OCI-LY7 (cell line): Measurements from ENCODE around the gene SLN.

ENCODE experiments used
- CTCF ChIP-seq: fragments of 200-600 bp; sonication (generic); conservative IDR thresholded peaks from 2 replicates; pipeline ENCODE4 v1.5.1; 2014; ENCODE audit warnings: mild to moderate bottlenecking, antibody characterized with exemption, low read length, moderate library complexity, mixed read lengths
- EZH2phosphoT487 ChIP-seq: fragments of 200-600 bp; sonication (generic); IDR thresholded peaks from 2 replicates; pipeline ENCODE4 v1.6.1; 2018; ENCODE audit warnings: low read depth, borderline replicate concordance, mild to moderate bottlenecking, mixed run types, antibody characterized with exemption, low read length, moderate library complexity, mixed read lengths

- TF ChIP-seq CTCF (peak; percentile 85), EZH2phosphoT487 (no peak)
These were observed 22.3 kb downstream of the SLN start for GRCh38 chr11:107689317-107690202.
